ENCODE measurements around the gene MYT1. TPM values are rescaled to one million over a fixed set of nuclear protein-coding genes. Genes with fewer than 3 reads are reported as not detected.
A peak's percentile ranks its signal among the peaks of the same experiment; 100 is the strongest.
"Not testable (repeated sequence)": the region's sequence is repeated elsewhere in the genome, so short reads cannot be mapped to it uniquely, and the experiment has no call there.

Gene MYT1
- total RNA-seq, 2 donors from 2014 or later = 2.4 to 4.5 TPM

- Histone ChIP-seq H3K36me3 (ENCODE audit: control insufficient read depth, insufficient read depth, low read length) (no peaks in the 10 kb centered on the region), H3K27me3 (ENCODE audit: control insufficient read depth, insufficient read depth, low read length, poor library complexity, severe bottlenecking) (peaks cover 19% of the 10 kb centered on the region), H3K9ac (ENCODE audit: extremely low read depth, low read length, poor library complexity, severe bottlenecking) (no peak overlapping the region), H3K4me3 (ENCODE audit: low read length) (no peak overlapping the region), H3K9me3 (ENCODE audit: control insufficient read depth, low read length) (no peaks in the 10 kb centered on the region), H3K27ac (ENCODE audit: low read depth, low read length) (no peak overlapping the region), H3K4me1 (ENCODE audit: control insufficient read depth, insufficient read depth, low read length) (no peaks in the 10 kb centered on the region)
- peak; percentile 51 for DNase-seq
- H3K27ac Mint-ChIP-seq = no peak overlapping the region
- WGBS, 2 experiments (ENCODE audit: insufficient coverage in 1 of 2, insufficient read length in 1 of 2) = 90 to 93% methylated on average over 3 to 4 of the region's 4 CpGs
- no peaks in the 10 kb centered on the region for H3K36me3 Mint-ChIP-seq (ENCODE audit: low read depth)
- peak; percentile 50 for TF ChIP-seq CTCF (conservative IDR thresholded peaks at IDR 0.05)
- no peak overlapping the region for H3K4me3 Mint-ChIP-seq
- peaks cover 15% of the 10 kb centered on the region for H3K27me3 Mint-ChIP-seq (ENCODE audit: insufficient read depth)
- peaks cover 3% of the 10 kb centered on the region for H3K9me3 Mint-ChIP-seq
- no peaks in the 10 kb centered on the region for H3K4me1 Mint-ChIP-seq
These were observed 32.8 kb upstream of the MYT1 start for GRCh38 chr20:64131406-64131805.

GRCh38 chr20:64133951-64134407 is 30.3 kb upstream of the MYT1 start:
- WGBS, 2 experiments (ENCODE audit: insufficient coverage in 1 of 2, insufficient read length in 1 of 2) = 80 to 83% methylated on average over 2 to 8 of the region's 8 CpGs
- Mint-ChIP-seq H3K4me3 (no peak overlapping the region), H3K4me1 (no peaks in the 10 kb centered on the region), H3K27me3 (ENCODE audit: insufficient read depth) (peaks cover 8% of the 10 kb centered on the region), H3K9me3 (no peaks in the 10 kb centered on the region), H3K36me3 (ENCODE audit: low read depth) (no peaks in the 10 kb centered on the region), H3K27ac (no peak overlapping the region)
- TF ChIP-seq CTCF (conservative IDR thresholded peaks at IDR 0.05) = peak; percentile 67
- H3K9ac ChIP-seq (ENCODE audit: extremely low read depth, low read length, poor library complexity, severe bottlenecking) = no peak overlapping the region
- H3K9me3 ChIP-seq (ENCODE audit: control insufficient read depth, low read length) = no peaks in the 10 kb centered on the region
- no peaks in the 10 kb centered on the region for H3K36me3 ChIP-seq (ENCODE audit: control insufficient read depth, insufficient read depth, low read length)
- H3K27me3 ChIP-seq (ENCODE audit: control insufficient read depth, insufficient read depth, low read length, poor library complexity, severe bottlenecking) = peaks cover 6% of the 10 kb centered on the region
- no peak overlapping the region for H3K4me3 ChIP-seq (ENCODE audit: low read length)
- DNase-seq = peak; percentile 61
- no peak overlapping the region for H3K27ac ChIP-seq (ENCODE audit: low read depth, low read length)
- no peaks in the 10 kb centered on the region for H3K4me1 ChIP-seq (ENCODE audit: control insufficient read depth, insufficient read depth, low read length)

GRCh38 chr20:64134744-64135143 is 29.5 kb upstream of the MYT1 start:
- H3K27ac ChIP-seq (ENCODE audit: low read depth, low read length); H3K27me3 Mint-ChIP-seq (ENCODE audit: insufficient read depth); H3K4me1 Mint-ChIP-seq; H3K4me1 ChIP-seq (ENCODE audit: control insufficient read depth, insufficient read depth, low read length); H3K9me3 Mint-ChIP-seq; H3K36me3 Mint-ChIP-seq (ENCODE audit: low read depth); H3K9ac ChIP-seq (ENCODE audit: extremely low read depth, low read length, poor library complexity, severe bottlenecking); H3K9me3 ChIP-seq (ENCODE audit: control insufficient read depth, low read length); DNase-seq; H3K4me3 ChIP-seq (ENCODE audit: low read length); H3K36me3 ChIP-seq (ENCODE audit: control insufficient read depth, insufficient read depth, low read length); H3K4me3 Mint-ChIP-seq; H3K27ac Mint-ChIP-seq; H3K27me3 ChIP-seq (ENCODE audit: control insufficient read depth, insufficient read depth, low read length, poor library complexity, severe bottlenecking): not testable (repeated sequence)
- 91 to 92% methylated on average over 15 to 19 of the region's 20 CpGs for WGBS, 2 experiments (ENCODE audit: insufficient coverage in 1 of 2, insufficient read length in 1 of 2)

Data from endodermal cell (in vitro differentiated cells).